Immature natural killer cell (primary cell): ENCODE results near the gene AKAP13. TPM values are rescaled to one million over a fixed set of nuclear protein-coding genes. Genes with fewer than 3 reads are reported as not detected.
"Not testable (repeated sequence)": the region's sequence is repeated elsewhere in the genome, so short reads cannot be mapped to it uniquely, and the experiment has no call there.

ENCODE experiments used
- DNase-seq, 3 donors: peaks; one replicate each; pipeline ENCODE4 v3.0.0; 2022; ENCODE audit warnings: mixed read lengths in 1 of 3
- H3K27ac Mint-ChIP-seq, 6 donors: one replicate each; pipeline ENCODE4 v1.8.0; 2020; ENCODE audit warnings: mixed read lengths in 6 of 6, mild to moderate bottlenecking in 5 of 6, inconsistent platforms in 4 of 6, moderate library complexity in 3 of 6
- H3K27me3 Mint-ChIP-seq, 3 donors: one replicate each; pipeline ENCODE4 v1.8.0; 2020 to 2021; ENCODE audit warnings: low read depth in 3 of 3, mild to moderate bottlenecking in 3 of 3, mixed read lengths in 3 of 3, moderate library complexity in 3 of 3, inconsistent platforms in 1 of 3
- H3K36me3 Mint-ChIP-seq, 3 donors: one replicate each; pipeline ENCODE4 v1.8.0; 2020; ENCODE audit warnings: mixed read lengths in 3 of 3, inconsistent platforms in 2 of 3, mild to moderate bottlenecking in 2 of 3
- H3K4me1 Mint-ChIP-seq, 2 donors: one replicate each; pipeline ENCODE4 v1.8.0; 2020; ENCODE audit warnings: inconsistent platforms in 2 of 2, mild to moderate bottlenecking in 2 of 2, mixed read lengths in 2 of 2, moderate library complexity in 1 of 2
- H3K4me3 Mint-ChIP-seq, 5 donors: one replicate each; pipeline ENCODE4 v1.8.0; 2020; ENCODE audit warnings: mild to moderate bottlenecking in 5 of 5, mixed read lengths in 5 of 5, inconsistent platforms in 3 of 5, moderate library complexity in 3 of 5
- H3K9me3 Mint-ChIP-seq, 6 donors: one replicate each; pipeline ENCODE4 v1.8.0; 2020; ENCODE audit warnings: mild to moderate bottlenecking in 6 of 6, mixed read lengths in 6 of 6, inconsistent platforms in 4 of 6, moderate library complexity in 3 of 6
- polyA plus RNA-seq, 3 donors: library from polyadenylated mRNA; unstranded; fragments of 300-500 nt; fragmentation: Illumina TruSeq; gene quantifications; one replicate each; pipeline ENCODE4 v1.2.3, GENCODE V29; 2021

Gene AKAP13
- polyA plus RNA-seq, 3 donors from 2014 or later = 104 to 327 (median 112) TPM

- peak overlapping the region in 4 of 6 donors; percentile 1 to 45 (median 16) for H3K27ac Mint-ChIP-seq
- H3K4me3 Mint-ChIP-seq = no peak overlapping the region
- H3K4me1 Mint-ChIP-seq = peaks cover 19 to 38% of the 10 kb centered on the region in 2 donors
- H3K27me3 Mint-ChIP-seq = peaks cover 0 to 2% (median 1%) of the 10 kb centered on the region in 3 donors
- H3K9me3 Mint-ChIP-seq = no peaks in the 10 kb centered on the region
- no peak for DNase-seq
- H3K36me3 Mint-ChIP-seq = no peaks in the 10 kb centered on the region
Measured at GRCh38 chr15:85440451-85440850, 60.0 kb downstream of the AKAP13 start.

GRCh38 chr15:85441854-85442253, 61.5 kb downstream of the AKAP13 start:
- H3K9me3 Mint-ChIP-seq, H3K4me3 Mint-ChIP-seq, H3K27ac Mint-ChIP-seq, H3K27me3 Mint-ChIP-seq, H3K36me3 Mint-ChIP-seq, DNase-seq: not testable (repeated sequence)
- H3K4me1 Mint-ChIP-seq = peaks cover 19 to 38% of the 10 kb centered on the region in 2 donors

GRCh38 chr15:85443046-85443445, 62.6 kb downstream of the AKAP13 start:
- H3K4me3 Mint-ChIP-seq = no peak overlapping the region
- no peaks in the 10 kb centered on the region for H3K36me3 Mint-ChIP-seq
- H3K9me3 Mint-ChIP-seq = peaks cover 0 to 2% (median 0%) of the 10 kb centered on the region in 6 donors
- peaks cover 19 to 43% of the 10 kb centered on the region in 2 donors for H3K4me1 Mint-ChIP-seq
- H3K27ac Mint-ChIP-seq = peak overlapping the region in 1 of 6 donors; percentile 17
- H3K27me3 Mint-ChIP-seq = peaks cover 0 to 2% (median 1%) of the 10 kb centered on the region in 3 donors
- no peak for DNase-seq

GRCh38 chr15:85443593-85444087, 63.2 kb downstream of the AKAP13 start:
- H3K27me3 Mint-ChIP-seq = peaks cover 0 to 2% (median 1%) of the 10 kb centered on the region in 3 donors
- H3K9me3 Mint-ChIP-seq = peaks cover 0 to 2% (median 0%) of the 10 kb centered on the region in 6 donors
- DNase-seq = peak; percentile 6 to 21 (median 17)
- H3K4me1 Mint-ChIP-seq = peaks cover 19 to 43% of the 10 kb centered on the region in 2 donors
- no peaks in the 10 kb centered on the region for H3K36me3 Mint-ChIP-seq
- peak overlapping the region in 4 of 6 donors; percentile 17 to 68 (median 38) for H3K27ac Mint-ChIP-seq
- no peak overlapping the region for H3K4me3 Mint-ChIP-seq

GRCh38 chr15:85444122-85444745, 63.8 kb downstream of the AKAP13 start:
- Mint-ChIP-seq H3K27me3 (peaks cover 0 to 2% (median 1%) of the 10 kb centered on the region in 3 donors), H3K4me1 (peaks cover 19 to 43% of the 10 kb centered on the region in 2 donors)

GRCh38 chr15:85445361-85445760, 65.0 kb downstream of the AKAP13 start:
- H3K9me3 Mint-ChIP-seq = peaks cover 4 to 13% (median 9%) of the 10 kb centered on the region in 6 donors
- peaks cover 16 to 44% of the 10 kb centered on the region in 2 donors for H3K4me1 Mint-ChIP-seq
- no peak for DNase-seq
- no peak overlapping the region for H3K27ac Mint-ChIP-seq
- peaks cover 1 to 2% (median 2%) of the 10 kb centered on the region in 3 donors for H3K27me3 Mint-ChIP-seq
- peaks cover 5 to 10% (median 6%) of the 10 kb centered on the region in 3 donors for H3K36me3 Mint-ChIP-seq
- H3K4me3 Mint-ChIP-seq = no peak overlapping the region

More at GRCh38 chr15:85444122-85444745, 63.8 kb downstream of the AKAP13 start:
- peak overlapping the region in 3 of 6 donors; percentile 18 to 52 (median 20) for H3K27ac Mint-ChIP-seq
- DNase-seq = no peak
- H3K9me3 Mint-ChIP-seq = peaks cover 0 to 2% (median under 1%) of the 10 kb centered on the region in 6 donors
- H3K36me3 Mint-ChIP-seq = peaks cover 0 to 2% (median 0%) of the 10 kb centered on the region in 3 donors
- no peak overlapping the region for H3K4me3 Mint-ChIP-seq

GRCh38 chr15:85451099-85451700, 70.8 kb downstream of the AKAP13 start:
- Mint-ChIP-seq H3K27me3 (peaks cover 0 to 2% (median 1%) of the 10 kb centered on the region in 3 donors), H3K27ac (no peak overlapping the region), H3K4me1 (peaks cover 13 to 48% of the 10 kb centered on the region in 2 donors), H3K36me3 (peaks cover 19 to 25% (median 23%) of the 10 kb centered on the region in 3 donors), H3K4me3 (no peak overlapping the region), H3K9me3 (peaks cover 14 to 33% (median 27%) of the 10 kb centered on the region in 6 donors)
- no peak for DNase-seq

GRCh38 chr15:85452436-85452835, 72.0 kb downstream of the AKAP13 start:
- no peak for DNase-seq
- Mint-ChIP-seq H3K4me3 (no peak overlapping the region), H3K27ac (no peak overlapping the region), H3K36me3 (peaks cover 19 to 25% (median 23%) of the 10 kb centered on the region in 3 donors), H3K27me3 (peaks cover 0 to 2% (median 1%) of the 10 kb centered on the region in 3 donors), H3K4me1 (peaks cover 13 to 47% of the 10 kb centered on the region in 2 donors), H3K9me3 (peaks cover 14 to 33% (median 27%) of the 10 kb centered on the region in 6 donors)

GRCh38 chr15:85453144-85453872, 72.9 kb downstream of the AKAP13 start:
- no peak for DNase-seq
- Mint-ChIP-seq H3K4me3 (no peak overlapping the region), H3K27me3 (peaks cover 0 to 2% (median 1%) of the 10 kb centered on the region in 3 donors), H3K9me3 (peaks cover 14 to 33% (median 27%) of the 10 kb centered on the region in 6 donors), H3K27ac (no peak overlapping the region), H3K36me3 (peaks cover 19 to 25% (median 23%) of the 10 kb centered on the region in 3 donors), H3K4me1 (peaks cover 13 to 43% of the 10 kb centered on the region in 2 donors)

GRCh38 chr15:85454403-85454802, 74.0 kb downstream of the AKAP13 start:
- Mint-ChIP-seq H3K36me3 (peaks cover 16 to 25% (median 23%) of the 10 kb centered on the region in 3 donors), H3K4me3 (no peak overlapping the region), H3K9me3 (peaks cover 14 to 31% (median 26%) of the 10 kb centered on the region in 6 donors), H3K4me1 (peaks cover 13 to 43% of the 10 kb centered on the region in 2 donors), H3K27me3 (peaks cover 0 to 2% (median 1%) of the 10 kb centered on the region in 3 donors), H3K27ac (no peak overlapping the region)
- DNase-seq = no peak

- Mint-ChIP-seq H3K27ac (no peak overlapping the region), H3K4me3 (no peak overlapping the region)
Measured at GRCh38 chr15:85455891-85456290, 75.5 kb downstream of the AKAP13 start.

GRCh38 chr15:85456798-85457197, 76.4 kb downstream of the AKAP13 start:
- no peaks in the 10 kb centered on the region for H3K27me3 Mint-ChIP-seq
- no peak overlapping the region for H3K27ac Mint-ChIP-seq
- H3K9me3 Mint-ChIP-seq = peaks cover 0 to 7% (median 4%) of the 10 kb centered on the region in 6 donors
- H3K4me3 Mint-ChIP-seq = no peak overlapping the region
- no peak for DNase-seq
- H3K4me1 Mint-ChIP-seq = peaks cover 15 to 51% of the 10 kb centered on the region in 2 donors
- peaks cover 4 to 5% (median 4%) of the 10 kb centered on the region in 3 donors for H3K36me3 Mint-ChIP-seq

More at GRCh38 chr15:85455891-85456290, 75.5 kb downstream of the AKAP13 start:
- Mint-ChIP-seq H3K9me3 (peaks cover 5 to 16% (median 12%) of the 10 kb centered on the region in 6 donors), H3K36me3 (peaks cover 4 to 14% (median 13%) of the 10 kb centered on the region in 3 donors), H3K27me3 (peaks cover 0 to 1% (median 0%) of the 10 kb centered on the region in 3 donors), H3K4me1 (peaks cover 15 to 47% of the 10 kb centered on the region in 2 donors)
- DNase-seq = no peak

- no peaks in the 10 kb centered on the region for H3K9me3 Mint-ChIP-seq
- H3K27ac Mint-ChIP-seq = no peak overlapping the region
- no peaks in the 10 kb centered on the region for H3K36me3 Mint-ChIP-seq
- H3K4me3 Mint-ChIP-seq = no peak overlapping the region
- no peaks in the 10 kb centered on the region for H3K27me3 Mint-ChIP-seq
- no peak for DNase-seq
- peaks cover 10 to 49% of the 10 kb centered on the region in 2 donors for H3K4me1 Mint-ChIP-seq
Measured at GRCh38 chr15:85457392-85457968, 77.1 kb downstream of the AKAP13 start.
